HG03460 (cell line): ENCODE measurements around the gene POU5F2.

Experiments
- ATAC-seq: cut with Tn5 transposase; IDR thresholded peaks from one replicate; pipeline ENCODE4 v1.9.1; 2021; ENCODE audit not compliant: unreplicated experiment

The POU5F2 gene

DNA sequence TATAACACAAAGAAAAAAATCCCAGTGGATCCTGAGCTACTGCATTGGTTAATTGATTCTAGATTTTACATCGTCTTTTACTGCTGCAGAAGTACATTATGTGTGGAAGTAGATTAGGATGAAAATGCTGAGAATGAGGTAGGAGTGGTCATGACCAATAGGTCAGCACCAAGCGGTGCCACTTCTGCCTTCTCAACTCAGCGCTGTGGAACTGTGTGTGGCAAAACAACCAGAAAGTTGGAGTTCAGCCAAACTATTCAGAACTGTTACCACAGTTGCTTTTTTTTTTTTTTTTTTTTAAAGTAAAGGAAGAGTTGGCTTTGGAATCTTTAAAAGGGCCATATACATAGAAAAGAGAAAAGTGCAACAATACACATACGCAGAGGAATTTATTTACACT is 24.2 kb downstream of the POU5F2 start:
- ATAC-seq, result no peak

DNA sequence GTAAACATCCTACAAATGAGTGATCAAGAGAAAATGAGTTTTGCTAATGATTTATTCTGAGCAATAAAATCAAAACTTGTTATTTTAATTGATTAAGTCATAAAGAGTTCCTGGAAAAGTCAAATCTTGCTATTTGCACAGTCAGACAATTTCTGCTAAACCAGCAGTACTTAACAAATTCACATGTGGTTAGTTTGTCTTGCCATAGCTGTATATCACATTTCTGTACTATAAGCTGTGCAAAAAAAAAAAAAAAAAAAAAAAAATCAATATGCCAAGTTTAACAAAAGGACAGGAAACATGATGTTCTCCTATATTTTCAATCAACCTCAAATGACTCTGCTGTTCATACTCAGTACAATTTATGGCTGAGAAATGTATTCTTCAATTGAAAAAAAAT is 24.9 kb downstream of the POU5F2 start:
- no peak for ATAC-seq

DNA sequence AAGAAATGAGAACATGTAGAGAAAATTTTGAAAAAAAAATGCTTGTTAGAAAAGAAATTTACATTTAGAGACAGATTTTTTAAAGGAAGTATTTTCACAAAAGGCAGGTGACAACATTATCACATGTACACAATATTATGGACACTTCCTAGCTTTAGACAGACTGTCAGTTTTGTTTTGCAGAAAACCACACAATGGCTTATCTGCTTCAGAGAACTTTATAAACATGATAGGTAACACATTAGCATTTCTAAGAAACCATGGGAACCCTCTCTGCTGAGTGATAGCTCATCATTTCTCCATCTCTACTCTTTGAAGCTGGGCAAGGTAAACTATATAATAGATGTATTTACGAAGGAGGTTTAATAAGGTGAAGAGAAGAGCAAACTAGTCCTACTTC is 25.6 kb downstream of the POU5F2 start:
- no peak for ATAC-seq

DNA sequence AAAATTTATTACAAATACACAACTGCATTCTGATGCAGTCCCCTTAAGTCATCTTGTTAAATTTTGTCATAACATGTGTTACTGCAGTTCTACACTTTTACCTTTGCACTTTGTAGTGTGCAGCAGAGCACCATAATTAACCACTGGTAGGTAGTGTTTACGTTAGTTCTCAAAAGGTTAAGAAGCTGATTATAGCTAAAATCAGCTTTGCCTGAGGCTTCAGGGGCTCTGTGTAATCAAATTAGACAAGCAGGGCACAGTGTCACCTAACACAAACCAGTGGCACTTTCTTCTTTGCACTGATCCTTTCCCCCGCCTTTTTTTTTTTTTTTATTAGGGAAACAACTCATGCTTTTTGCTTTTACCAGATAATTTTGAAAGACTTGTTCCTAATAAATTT is 26.1 kb downstream of the POU5F2 start:
- no peak for ATAC-seq

DNA sequence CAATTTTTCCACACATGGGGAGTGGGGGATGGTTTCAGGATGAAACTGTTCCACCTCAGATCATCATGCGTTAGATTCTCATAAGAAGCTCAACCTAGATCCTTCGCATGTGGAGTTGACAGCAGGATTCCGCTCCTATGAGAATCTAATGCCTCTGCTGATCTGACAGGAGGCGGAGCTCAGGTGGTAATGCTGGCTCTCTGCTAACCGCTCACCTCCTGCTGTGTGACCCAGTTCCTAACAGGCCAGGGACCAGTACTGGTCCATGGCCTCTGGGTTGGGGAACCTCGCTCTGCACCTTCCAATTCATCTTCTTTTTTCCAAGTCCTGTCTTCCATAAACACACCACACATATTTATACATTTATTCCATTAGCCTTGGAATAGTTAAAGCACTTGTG is 33.0 kb downstream of the POU5F2 start:
- ATAC-seq, result no peak

DNA sequence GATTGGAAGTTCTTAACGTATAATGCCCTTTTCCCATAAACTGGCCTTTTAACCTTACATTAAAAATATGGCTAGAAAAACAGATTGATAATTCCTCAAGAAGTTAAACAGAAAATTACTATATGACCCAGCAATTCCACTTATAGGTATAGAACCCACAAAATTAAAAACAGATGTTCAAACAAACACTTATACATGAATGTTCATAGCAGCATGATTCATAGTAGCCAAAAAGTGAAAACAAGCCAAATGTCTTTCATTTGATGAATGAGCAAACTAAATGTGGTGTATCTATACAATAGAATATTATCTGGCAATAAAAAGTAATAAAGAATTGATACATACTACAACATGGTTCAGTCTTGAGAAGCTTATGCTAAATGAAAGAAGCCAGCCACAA is 35.5 kb downstream of the POU5F2 start:
- no peak for ATAC-seq

DNA sequence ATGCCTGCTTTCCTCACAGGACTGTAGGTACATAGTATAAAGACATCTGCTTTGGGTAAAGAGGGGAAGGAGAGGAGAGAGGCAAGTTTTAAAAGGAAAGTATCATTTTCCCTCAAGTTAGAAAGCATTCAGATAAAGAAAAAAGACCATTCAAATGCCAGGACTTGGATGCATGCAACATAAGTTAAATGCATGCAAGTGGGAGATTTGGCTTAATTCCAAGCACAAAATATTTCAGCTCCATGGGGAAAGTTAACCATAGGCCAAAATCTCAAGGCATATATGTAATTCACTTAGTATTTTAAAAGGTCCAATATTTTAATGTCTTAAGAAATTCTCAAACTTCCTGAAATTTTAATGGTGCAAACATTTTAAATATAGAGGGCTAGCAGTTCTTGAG is 36.4 kb downstream of the POU5F2 start:
- ATAC-seq, result no peak

DNA sequence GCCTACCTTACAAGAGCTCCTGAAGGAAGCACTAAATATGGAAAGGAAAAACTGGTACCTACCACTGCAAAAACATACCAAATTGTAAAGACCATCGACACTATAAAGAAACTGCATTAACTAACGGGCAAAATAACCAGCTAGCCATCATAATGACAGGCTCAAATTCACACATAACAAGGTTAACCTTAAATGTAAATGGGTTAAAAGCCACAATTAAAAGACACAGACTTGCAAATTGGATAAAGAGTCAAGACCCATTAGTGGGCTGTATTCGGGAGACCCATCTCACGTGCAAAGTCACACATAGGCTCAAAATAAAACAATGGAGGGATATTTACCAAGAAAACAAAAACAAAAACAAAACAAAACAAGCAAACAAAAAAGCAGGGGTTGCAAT is 49.4 kb downstream of the POU5F2 start:
- no peak for ATAC-seq
